ENCODE results near the gene PARN. TPM values are rescaled to one million over a fixed set of nuclear protein-coding genes. Genes with fewer than 3 reads are reported as not detected.

Gene PARN
- polyA plus RNA-seq, 4 donors, result 32.7 to 39.3 (median 34.5) TPM

DNA sequence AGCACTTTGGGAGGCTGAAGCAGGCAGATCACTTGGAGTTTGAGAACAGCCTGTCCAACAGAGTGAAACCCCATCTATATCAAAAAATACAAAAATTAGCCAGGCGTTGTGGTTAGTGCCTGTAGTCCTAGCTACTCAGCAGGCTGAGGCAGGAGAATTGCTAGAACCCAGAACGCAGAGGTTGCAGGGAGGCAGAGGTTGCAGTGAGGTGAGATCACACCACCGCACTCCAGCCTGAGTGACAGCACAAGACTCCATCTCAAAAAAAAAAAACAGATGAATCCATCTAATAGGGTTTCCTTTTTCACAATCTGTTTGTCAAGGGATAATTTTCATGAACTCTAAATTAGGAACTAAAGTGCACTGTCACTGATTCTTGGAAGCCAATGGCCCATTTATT is 99.0 kb downstream of the PARN start:
- DNase-seq (ENCODE audit: low read depth in 4 of 4, low spot score in 3 of 4), result no peak

- no peak for DNase-seq (ENCODE audit: low read depth in 4 of 4, low spot score in 3 of 4)
Observed at GRCh38 chr16:14530046-14530445, 100.0 kb downstream of the PARN start.

DNA sequence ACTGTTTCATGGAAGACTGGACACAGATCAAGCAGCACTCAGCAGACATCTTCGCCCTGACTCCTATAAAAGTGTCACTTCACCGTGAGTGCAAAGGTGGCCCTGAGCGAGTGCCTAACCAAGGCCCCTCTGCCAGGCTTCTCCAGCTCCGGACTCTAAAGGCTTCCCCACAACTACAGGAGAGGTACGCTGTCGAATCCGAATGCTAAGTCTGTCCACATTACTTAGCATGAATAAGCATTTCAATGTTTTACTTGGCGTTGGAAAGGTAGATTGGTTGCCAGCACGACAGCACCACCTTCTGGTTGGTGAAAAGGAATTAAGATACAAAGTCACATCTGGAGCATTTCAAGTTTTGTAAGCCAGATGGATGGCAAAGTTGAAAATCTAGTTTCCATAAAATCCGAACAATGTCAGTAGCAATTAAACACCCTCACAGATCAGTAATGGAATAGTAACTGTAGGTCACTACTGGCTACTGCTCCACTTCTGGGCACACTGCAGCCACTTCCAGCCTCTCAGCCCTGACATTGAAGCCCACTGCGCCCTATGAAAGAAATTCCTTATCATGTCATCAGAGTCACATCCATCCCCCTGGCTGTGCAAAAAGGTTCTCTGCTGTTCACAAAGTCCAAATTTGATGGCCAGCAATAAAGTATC is 100.9 kb downstream of the PARN start:
- DNase-seq (ENCODE audit: low read depth in 4 of 4, low spot score in 3 of 4), result peak; percentile 77 to 81 (median 78)

DNA sequence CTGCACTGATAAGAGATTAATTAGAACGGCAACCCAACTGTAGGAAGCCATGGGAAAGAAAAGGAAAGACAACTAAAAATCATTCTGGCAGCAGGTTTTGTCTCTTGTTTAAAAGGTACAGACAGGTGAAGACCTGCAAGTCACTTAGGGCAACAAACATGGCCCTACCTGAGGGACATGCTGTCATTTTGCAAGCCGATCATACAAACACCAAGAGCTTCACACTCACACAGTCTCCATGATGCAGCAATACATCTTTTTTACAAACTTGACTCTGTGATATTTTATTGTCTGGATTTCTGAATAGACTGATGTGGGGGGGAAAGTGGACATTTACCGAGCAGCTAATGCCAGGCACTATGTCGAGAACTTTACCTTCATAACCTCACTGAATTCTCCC is 101.8 kb downstream of the PARN start:
- no peak for DNase-seq (ENCODE audit: low read depth in 4 of 4, low spot score in 3 of 4)

DNA sequence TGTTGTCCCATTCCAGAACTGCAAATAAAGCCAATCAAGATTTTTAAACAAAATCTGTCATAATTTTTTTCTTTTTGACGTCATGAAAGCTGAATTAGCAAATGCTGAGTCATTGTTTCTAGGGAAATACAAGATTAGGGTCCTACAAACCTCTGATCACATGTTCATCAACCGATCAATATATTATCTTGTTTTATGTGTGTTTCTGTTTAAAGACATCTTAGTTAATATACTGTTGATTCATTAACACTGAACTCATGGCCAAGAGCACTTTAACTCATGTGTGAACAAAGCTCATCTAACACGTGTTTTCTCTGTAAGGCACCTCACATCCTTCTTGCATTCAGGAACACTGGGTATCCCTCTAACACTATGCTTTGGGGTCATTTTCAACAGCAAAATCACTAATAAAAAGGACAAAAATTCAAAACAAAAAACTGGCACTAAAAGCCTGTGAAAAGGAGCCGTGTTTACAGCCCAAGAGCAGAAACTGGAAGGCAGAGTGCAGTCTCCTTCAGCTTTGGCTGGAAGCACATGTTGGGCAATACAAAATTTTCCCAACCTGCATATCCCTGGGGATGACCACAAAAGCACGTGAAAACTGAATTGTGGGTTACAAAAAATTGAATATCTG is 102.5 kb downstream of the PARN start:
- no peak for DNase-seq (ENCODE audit: low read depth in 4 of 4, low spot score in 3 of 4)

DNA sequence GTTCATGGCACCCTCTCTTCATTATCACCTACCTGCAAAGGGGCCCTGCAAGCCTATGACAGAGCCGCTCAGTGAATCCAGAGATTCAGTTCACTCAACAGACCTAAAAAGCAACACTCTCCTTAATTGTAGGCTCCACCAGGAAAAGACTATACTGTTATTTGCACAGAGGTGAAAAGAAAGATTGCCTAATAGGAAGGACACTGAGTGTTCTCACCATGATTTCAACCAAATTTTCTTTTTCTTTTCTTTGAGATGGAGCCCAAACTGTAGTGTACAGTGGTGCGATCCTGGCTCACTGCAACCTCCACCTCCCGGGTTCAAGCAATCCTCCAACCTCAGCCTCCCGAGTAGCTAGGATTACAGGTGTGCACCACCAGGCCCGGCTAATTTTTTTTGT is 104.5 kb downstream of the PARN start:
- DNase-seq (ENCODE audit: low read depth in 4 of 4, low spot score in 3 of 4), result no peak

GRCh38 chr16:14524979-14525378 is 105.1 kb downstream of the PARN start:
- no peak for DNase-seq (ENCODE audit: low read depth in 4 of 4, low spot score in 3 of 4)

DNA sequence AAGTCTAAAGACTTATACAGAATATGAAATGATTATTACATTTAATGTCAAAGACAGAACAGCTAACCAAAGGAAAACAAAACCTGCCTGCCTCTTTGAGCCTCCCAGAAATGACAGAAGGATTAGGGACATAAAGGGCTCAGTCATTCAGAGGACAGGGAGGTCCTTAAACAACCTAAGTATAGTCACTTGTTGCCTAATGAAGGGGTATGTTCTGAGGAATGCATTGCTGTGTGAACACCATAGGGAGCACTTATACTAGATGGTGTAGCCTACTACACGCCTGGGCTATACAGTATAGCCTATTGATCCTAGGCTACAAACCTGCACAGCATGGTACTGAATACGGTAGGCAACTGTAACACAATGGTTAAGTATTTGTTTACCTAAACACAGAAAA is 106.4 kb downstream of the PARN start:
- no peak for DNase-seq (ENCODE audit: low read depth in 4 of 4, low spot score in 3 of 4)

GRCh38 chr16:14522671-14523070 is 107.4 kb downstream of the PARN start:
- no peak for DNase-seq (ENCODE audit: low read depth in 4 of 4, low spot score in 3 of 4)

DNA sequence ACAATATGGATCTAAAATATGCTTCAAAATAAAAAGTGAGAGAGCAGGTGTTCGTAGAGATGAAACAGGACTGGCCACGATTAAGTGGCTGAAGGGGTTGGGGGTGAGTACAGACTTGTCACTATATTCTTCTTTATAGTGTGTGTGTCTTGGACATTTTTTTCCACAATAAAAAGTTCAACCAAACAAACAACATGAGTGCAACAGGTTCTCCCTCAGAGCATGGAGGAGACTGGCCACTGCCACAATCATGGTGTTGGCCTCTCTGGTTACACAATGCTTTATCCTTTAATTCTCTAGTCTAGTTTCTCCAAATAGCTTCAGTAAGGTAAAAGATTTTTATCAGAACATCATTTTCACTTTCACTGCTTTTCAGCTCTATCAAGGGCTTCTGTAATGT is 109.3 kb downstream of the PARN start:
- no peak for DNase-seq (ENCODE audit: low read depth in 4 of 4, low spot score in 3 of 4)

DNA sequence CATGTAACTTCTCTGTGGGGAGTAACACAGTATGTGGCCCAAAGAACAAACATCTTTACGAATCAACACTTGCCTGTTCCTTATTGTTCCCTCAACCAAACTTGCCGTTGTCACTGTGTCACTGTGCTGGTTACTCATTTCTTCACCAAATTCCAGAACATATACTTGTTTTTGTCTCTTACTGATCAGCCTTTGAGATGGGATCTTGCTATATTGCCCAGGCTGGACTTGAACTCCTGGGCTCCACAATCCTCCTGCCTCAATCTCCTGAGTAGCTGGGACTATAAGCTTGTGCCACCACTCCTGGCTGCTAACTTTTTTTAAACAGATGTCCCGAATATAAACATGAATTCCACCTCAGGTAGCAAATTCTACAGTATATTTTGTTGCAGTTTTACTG is 115.1 kb downstream of the PARN start:
- DNase-seq (ENCODE audit: low read depth in 4 of 4, low spot score in 3 of 4), result no peak

DNA sequence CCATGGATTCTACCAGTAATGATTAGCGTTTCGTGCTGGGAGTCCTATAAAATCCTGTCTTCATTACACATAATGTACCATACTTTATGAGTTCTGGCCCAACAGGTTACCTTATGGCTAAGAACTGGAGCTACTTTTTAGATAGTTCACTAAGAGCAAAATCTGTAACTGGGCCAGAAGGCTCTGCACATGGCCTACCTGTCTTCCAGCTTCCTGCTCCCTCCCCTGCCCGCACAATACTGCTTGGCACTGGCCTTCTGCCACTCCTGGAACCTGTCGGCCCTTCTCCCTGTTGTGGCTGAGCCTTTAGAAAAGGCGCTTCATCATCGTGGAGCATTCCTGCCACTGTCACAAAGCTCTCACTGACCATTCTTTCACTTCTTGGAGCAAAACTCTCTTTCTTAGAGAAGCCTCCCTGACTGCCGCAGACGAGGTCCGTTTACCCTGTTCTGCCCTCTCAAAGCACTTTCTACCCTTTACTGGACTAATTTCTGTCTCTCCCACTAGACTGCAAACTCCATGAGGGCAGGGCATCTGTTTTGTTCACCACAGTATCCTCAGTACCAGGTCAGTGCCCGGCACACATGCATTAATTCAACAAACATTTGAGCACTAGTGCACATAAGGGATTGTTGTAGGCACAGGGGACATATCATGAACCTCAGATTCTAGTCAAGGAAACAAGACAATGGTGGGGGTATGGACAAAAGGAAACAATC is 116.5 kb downstream of the PARN start:
- DNase-seq (ENCODE audit: low read depth in 4 of 4, low spot score in 3 of 4), result no peak

DNA sequence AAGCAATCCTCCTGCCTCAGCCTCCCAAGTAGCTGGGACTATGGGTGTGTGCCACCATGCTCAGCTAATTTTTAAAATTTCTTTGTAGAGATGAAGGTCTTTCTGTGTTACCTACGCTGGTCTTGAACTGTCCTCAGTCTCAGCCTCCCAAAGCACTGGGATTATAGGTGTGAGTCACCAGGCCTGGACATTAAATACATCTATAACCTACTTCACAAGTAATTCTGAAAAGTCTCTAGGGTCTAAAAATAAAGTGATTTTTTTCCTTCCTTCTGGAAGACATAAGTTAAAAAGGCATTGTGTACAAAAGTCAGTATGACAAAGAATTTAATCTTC is 118.3 kb downstream of the PARN start:
- DNase-seq (ENCODE audit: low read depth in 4 of 4, low spot score in 3 of 4), result no peak

GRCh38 chr16:14510939-14511799 is 118.9 kb downstream of the PARN start:
- no peak for DNase-seq (ENCODE audit: low read depth in 4 of 4, low spot score in 3 of 4)

DNA sequence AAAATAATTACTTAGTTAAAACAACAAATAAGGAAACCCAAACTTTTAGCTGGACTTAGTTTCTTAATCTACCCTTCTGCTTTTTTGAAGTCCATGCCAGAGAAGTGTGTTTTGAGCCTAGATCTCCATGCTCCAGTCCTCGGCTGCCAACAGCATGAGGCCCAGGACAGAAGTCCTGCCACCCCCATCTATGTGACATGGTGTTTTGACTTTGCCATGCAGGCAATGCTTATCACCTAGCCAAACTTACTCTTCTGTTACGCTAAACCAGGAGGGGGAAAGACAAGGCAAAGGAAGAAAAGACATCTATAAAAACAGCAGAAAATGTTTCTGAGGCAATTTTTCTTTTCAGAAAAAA is 119.5 kb downstream of the PARN start:
- no peak for DNase-seq (ENCODE audit: low read depth in 4 of 4, low spot score in 3 of 4)

DNA sequence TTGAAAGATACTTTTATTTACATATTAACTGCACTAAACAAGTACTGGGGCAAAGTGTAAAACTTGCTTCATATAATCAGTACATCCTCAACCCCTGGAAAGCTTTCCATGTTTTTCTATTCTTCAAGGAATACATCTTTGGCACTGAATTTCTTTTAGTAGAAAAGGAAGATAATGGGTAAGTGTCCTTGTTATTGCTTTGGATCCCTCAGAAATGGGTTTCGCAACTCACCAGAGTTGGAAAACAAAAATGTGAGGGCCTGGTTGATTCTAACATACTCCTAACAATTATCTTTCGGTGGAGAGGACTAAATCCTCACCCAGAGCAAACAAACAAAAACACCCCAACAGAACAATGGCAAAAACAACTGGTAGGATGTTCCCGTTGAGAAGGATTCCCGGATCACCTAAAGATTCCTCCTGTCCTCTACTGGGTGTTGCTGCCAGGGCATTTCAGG is 120.4 kb downstream of the PARN start:
- DNase-seq (ENCODE audit: low read depth in 4 of 4, low spot score in 3 of 4), result no peak

DNA sequence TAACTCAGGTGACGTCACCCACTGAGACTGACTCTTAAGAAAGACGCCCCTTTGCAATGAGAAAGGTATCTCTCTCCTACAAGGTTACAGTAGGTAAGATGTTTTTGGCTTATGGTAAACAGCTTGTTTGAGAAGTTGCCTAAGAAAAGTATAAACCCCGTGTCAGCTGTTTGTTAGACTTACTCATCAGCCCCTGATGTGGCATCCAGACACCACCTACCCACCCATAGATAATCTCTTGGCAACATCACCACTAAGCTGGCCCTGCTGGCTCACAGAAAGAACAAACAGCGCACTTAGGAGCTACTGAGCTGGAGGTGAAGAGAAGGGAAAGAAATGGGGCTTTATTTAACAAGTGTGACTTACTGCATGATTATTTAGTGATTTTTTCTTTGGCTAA is 121.0 kb downstream of the PARN start:
- no peak for DNase-seq (ENCODE audit: low read depth in 4 of 4, low spot score in 3 of 4)

GRCh38 chr16:14505846-14506245 is 124.2 kb downstream of the PARN start:
- no peak for DNase-seq (ENCODE audit: low read depth in 4 of 4, low spot score in 3 of 4)

- no peak for DNase-seq (ENCODE audit: low read depth in 4 of 4, low spot score in 3 of 4)
Observed at GRCh38 chr16:14502932-14503741, 126.9 kb downstream of the PARN start.

DNA sequence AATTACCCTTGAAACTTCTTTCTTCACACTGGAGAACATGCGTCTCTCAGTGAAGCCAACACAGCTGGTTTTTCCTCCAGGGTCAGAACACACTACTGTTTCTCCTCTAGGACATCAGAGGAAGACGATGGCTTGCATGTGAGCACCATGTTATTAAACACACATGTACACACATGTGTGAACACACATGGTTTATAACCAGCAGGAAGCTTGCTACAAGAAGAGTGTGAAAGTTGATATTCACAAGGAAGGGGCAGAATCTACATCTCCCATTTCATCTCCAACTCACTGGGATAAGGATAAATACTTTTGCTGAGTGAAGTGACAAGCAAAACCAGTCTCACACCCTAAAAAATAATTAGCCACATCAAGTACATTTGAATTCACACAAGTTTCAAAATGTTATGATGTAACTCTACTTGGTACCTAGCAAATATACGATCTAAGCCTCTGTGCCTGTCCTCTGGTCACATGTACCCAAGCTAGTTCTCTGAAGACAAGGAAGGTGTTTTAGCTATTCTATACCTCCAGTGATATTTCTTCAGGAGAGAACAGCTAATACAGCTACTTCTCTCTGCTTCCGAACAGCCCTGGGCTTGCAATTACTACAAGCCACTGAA is 127.7 kb downstream of the PARN start:
- DNase-seq (ENCODE audit: low read depth in 4 of 4, low spot score in 3 of 4), result no peak

All from left renal pelvis (tissue), 4 donors.